Activated CD4-positive, alpha-beta T cell treated with anti-CD3 and anti-CD28 coated beads, Interleukin-2, amount 10 ng/mL, durations not matched to agents 7 days and 5 days (primary cell): ENCODE measurements around the gene SLC39A11. TPM values are rescaled to one million over a fixed set of nuclear protein-coding genes. Genes with fewer than 3 reads are reported as not detected.

Experiments used
- CTCF ChIA-PET: fragments of 350-600 bp; sonication (Branson Sonifier 250); formaldehyde crosslinking; loops from one replicate; lab custom pipeline; 2021; ENCODE audit warnings: antibody characterized with exemption; lab: Charles Lee
- POLR2A ChIA-PET: fragments of 350-600 bp; sonication (Branson Sonifier 250); formaldehyde crosslinking; loops from one replicate; lab custom pipeline; 2021; ENCODE audit warnings: antibody characterized with exemption; lab: Charles Lee
- DNase-seq: peaks from one replicate; pipeline ENCODE4 v3.0.0-alpha.2; 2020
- H3K27ac Mint-ChIP-seq: one replicate; pipeline ENCODE4 v1.8.0; 2021; ENCODE audit warnings: mild to moderate bottlenecking, moderate library complexity, mixed read lengths
- H3K27me3 Mint-ChIP-seq: one replicate; pipeline ENCODE4 v1.8.0; 2021; ENCODE audit warnings: mixed read lengths
- H3K36me3 Mint-ChIP-seq: one replicate; pipeline ENCODE4 v1.8.0; 2021; ENCODE audit warnings: low read depth, mixed read lengths
- H3K4me1 Mint-ChIP-seq: one replicate; pipeline ENCODE4 v1.8.0; 2021; ENCODE audit warnings: mixed read lengths
- H3K4me3 Mint-ChIP-seq: one replicate; pipeline ENCODE4 v1.8.0; 2021; ENCODE audit warnings: mild to moderate bottlenecking, moderate library complexity, mixed read lengths
- H3K9me3 Mint-ChIP-seq: one replicate; pipeline ENCODE4 v1.8.0; 2021; ENCODE audit warnings: mixed read lengths
- total RNA-seq, 2 experiments: library from RNA; stranded (reverse); gene quantifications; one replicate each; pipeline ENCODE4 v1.2.3, GENCODE V29; 2021

Gene SLC39A11
- total RNA-seq, 2 experiments from 2014 or later: 19.5 to 23.4 TPM

DNA sequence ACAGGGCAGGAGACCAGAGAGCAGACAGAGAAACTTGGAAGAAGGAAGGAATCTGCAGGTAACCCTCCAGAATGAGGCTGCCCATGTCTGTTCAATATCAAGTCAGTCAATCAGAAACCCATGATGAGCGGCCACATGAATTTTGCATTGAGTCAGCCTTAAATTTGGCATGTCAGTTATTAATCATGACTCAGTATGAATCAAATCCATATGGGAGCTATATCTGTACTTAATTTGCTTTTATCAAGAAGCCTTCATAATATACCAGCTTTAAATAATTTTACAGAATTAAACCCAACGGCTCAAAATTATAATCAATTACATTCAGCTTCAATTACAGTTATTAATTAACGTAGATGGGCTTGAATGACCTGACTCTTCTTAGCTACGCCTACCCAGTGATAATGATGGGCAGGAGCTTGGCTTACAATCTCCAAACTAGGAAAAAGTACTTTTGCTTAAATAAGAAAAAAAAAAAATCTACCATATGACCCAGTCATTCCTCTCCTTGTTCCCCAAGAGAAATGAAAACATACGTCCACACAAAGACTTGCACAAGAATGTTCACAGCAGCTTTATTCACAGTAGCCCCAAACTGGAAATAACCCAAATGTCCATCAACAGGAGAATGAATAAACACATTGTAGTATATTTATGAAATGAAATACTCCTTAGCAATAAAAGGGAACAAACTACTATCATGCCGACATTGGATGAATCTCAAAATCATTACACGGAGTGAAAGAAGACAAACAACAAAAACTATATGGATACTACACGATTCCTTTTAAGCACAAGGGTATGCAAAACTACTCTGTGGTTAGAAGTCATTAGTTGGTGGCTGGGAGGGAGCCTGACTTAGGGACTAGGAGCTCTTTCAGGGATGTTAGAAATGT is 48.6 kb downstream of the SLC39A11 start:
- Mint-ChIP-seq H3K4me1 (no peaks in the 10 kb centered on the region), H3K9me3 (peaks cover 13% of the 10 kb centered on the region), H3K27ac (no peak overlapping the region), H3K4me3 (no peak overlapping the region), H3K27me3 (no peaks in the 10 kb centered on the region), H3K36me3 (peaks cover 12% of the 10 kb centered on the region)
- no peak for DNase-seq
- ChIA-PET CTCF (interaction anchor here (0.8 to 1.4 kb wide), 3 partner anchors 58 to 197 kb away, joined by 3 to 4 read pairs (median 3); no protein-coding TSS in a partner anchor), POLR2A (no interaction called here)

DNA sequence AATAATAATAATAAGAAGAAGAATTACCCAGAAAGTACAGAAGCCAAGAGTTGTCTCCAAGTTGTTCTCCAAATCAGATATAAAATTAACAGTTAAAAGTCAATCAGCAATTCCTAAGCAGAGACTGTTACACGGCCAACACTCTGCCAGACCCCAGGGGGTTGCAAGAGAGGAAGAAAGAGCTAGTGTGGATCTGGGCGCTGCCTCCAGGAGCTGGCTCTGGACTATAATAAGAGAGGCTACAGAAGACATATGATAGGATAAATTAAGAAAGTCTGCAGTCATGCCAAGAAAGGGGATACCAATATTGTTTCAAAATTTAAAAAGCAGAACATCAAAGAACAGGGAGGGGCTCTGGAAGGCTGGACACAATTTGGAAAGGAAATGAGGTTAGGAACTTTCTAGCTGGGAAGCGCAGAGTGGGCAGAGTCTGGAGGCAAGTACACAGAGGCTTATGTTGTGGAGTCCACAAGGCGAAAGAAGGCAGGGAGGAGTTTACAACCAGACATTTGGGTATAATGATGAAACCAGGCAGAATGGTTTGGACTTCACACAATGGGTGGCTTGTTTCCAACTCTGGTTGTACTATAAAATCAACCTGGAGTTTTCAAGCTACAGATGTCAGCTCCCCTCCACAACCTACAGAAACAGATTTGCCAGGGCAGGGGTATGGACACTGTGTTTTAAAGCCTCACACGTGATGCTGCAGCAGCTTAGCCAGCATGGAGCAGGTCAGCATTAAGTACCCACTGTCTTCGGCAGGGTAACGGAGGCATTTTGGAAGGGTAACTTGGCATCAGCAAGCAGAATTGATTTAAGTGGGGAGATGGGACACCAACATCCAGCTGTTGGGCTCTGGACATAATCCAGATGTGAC is 49.4 kb downstream of the SLC39A11 start:
- POLR2A ChIA-PET: no interaction called here
- H3K4me3 Mint-ChIP-seq: no peak overlapping the region

DNA sequence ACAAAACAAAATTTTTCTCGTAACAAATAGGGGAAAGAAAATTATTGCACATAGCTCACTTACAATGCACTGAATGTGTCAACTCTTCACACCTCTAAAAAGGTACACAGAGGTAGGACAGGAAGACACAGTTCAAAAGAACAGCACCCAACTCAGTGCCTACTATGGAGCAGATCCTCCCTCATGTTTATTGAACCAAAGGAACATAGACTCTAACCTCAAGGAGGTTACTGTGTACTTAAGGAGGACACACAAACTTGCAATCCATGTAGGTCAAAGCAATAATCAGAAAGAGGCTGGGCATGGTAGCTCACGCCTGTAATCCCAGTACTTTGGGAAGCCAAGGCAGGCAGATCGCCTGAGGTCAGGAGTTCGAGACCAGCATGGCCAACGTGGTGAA is 50.3 kb downstream of the SLC39A11 start:
- no peak for DNase-seq
- no peaks in the 10 kb centered on the region for H3K27me3 Mint-ChIP-seq
- ChIA-PET CTCF (no interaction called here), POLR2A (no interaction called here)
- H3K36me3 Mint-ChIP-seq: peaks cover 8% of the 10 kb centered on the region
- H3K4me1 Mint-ChIP-seq: no peaks in the 10 kb centered on the region
- no peak overlapping the region for H3K27ac Mint-ChIP-seq
- H3K9me3 Mint-ChIP-seq: peaks cover 13% of the 10 kb centered on the region
- no peak overlapping the region for H3K4me3 Mint-ChIP-seq

More for the DNA sequence above, 49.4 kb downstream of the SLC39A11 start:
- DNase-seq: no peak
- Mint-ChIP-seq H3K9me3 (peaks cover 13% of the 10 kb centered on the region), H3K4me1 (no peaks in the 10 kb centered on the region), H3K27ac (no peak overlapping the region), H3K27me3 (no peaks in the 10 kb centered on the region), H3K36me3 (peaks cover 10% of the 10 kb centered on the region)
- CTCF ChIA-PET: interaction anchor here (1.4 kb wide), 1 partner anchor 57 kb away, joined by 4 read pairs; no protein-coding TSS in a partner anchor

DNA sequence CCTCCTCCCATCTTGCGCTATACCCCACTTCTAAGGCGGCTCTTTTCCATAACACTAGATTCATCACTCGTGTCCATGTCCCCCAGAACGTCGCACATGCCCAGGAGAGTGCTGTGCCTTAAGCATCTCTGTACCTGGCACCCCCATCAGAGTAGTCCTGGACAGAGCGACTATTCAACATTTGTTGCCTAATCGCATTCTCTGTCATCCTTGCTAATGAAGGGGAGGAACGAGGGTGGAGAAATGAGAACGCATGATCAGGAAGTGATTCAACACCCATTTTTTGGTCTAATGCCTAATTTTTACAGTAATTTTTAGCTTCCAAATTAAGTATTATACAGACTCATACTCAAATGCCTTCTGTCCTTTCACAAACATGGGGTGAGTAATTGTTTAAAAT is 53.2 kb downstream of the SLC39A11 start:
- H3K4me3 Mint-ChIP-seq: no peak overlapping the region
- ChIA-PET CTCF (no interaction called here), POLR2A (no interaction called here)
- H3K4me1 Mint-ChIP-seq: no peaks in the 10 kb centered on the region
- H3K27me3 Mint-ChIP-seq: no peaks in the 10 kb centered on the region
- peaks cover 9% of the 10 kb centered on the region for H3K36me3 Mint-ChIP-seq
- no peak for DNase-seq
- peaks cover 13% of the 10 kb centered on the region for H3K9me3 Mint-ChIP-seq
- no peak overlapping the region for H3K27ac Mint-ChIP-seq

DNA sequence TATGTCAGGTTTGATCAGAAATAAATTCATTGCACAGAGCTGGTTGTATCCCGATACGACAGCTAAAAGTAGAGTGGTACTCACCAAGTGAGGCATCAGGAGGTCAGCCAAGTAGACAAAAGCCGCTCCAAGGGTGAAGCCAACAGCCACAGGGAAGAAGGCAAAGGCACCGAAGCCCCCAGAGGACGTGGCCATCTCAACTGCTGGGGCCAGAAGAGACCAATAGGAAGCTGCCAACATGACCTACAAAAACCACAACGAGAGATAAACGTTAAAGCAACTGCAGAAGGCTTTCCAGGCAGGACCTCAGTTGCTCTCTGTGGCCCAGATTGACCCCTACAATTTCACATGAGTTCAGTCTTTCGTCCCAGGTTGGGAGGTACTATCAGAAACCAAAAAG is 61.0 kb downstream of the SLC39A11 start:
- POLR2A ChIA-PET: no interaction called here
- H3K4me1 Mint-ChIP-seq: no peaks in the 10 kb centered on the region
- peaks cover 6% of the 10 kb centered on the region for H3K36me3 Mint-ChIP-seq
- H3K27ac Mint-ChIP-seq: no peak overlapping the region
- H3K9me3 Mint-ChIP-seq: no peaks in the 10 kb centered on the region
- CTCF ChIA-PET: interaction anchor here (0.6 kb wide), 1 partner anchor 1958 kb away, joined by 3 read pairs; no protein-coding TSS in a partner anchor
- no peak for DNase-seq
- no peaks in the 10 kb centered on the region for H3K27me3 Mint-ChIP-seq
- no peak overlapping the region for H3K4me3 Mint-ChIP-seq

- Mint-ChIP-seq H3K4me1 (no peaks in the 10 kb centered on the region), H3K4me3 (no peak overlapping the region)
These were observed 61.5 kb downstream of the SLC39A11 start for GRCh38 chr17:73030995-73031394.

GRCh38 chr17:73030501-73030921 is 62.0 kb downstream of the SLC39A11 start:
- ChIA-PET CTCF (interaction anchor here (0.6 kb wide), 1 partner anchor 156 kb away, joined by 4 read pairs; no protein-coding TSS in a partner anchor), POLR2A (no interaction called here)
- no peaks in the 10 kb centered on the region for H3K9me3 Mint-ChIP-seq
- H3K27ac Mint-ChIP-seq: no peak overlapping the region
- no peaks in the 10 kb centered on the region for H3K27me3 Mint-ChIP-seq
- no peak for DNase-seq
- no peak overlapping the region for H3K4me3 Mint-ChIP-seq
- no peaks in the 10 kb centered on the region for H3K4me1 Mint-ChIP-seq
- peaks cover 6% of the 10 kb centered on the region for H3K36me3 Mint-ChIP-seq

More at GRCh38 chr17:73030995-73031394, 61.5 kb downstream of the SLC39A11 start:
- H3K27me3 Mint-ChIP-seq: no peaks in the 10 kb centered on the region
- H3K9me3 Mint-ChIP-seq: no peaks in the 10 kb centered on the region
- POLR2A ChIA-PET: no interaction called here
- H3K27ac Mint-ChIP-seq: no peak overlapping the region
- CTCF ChIA-PET: interaction anchor here (0.6 kb wide), 1 partner anchor 156 kb away, joined by 4 read pairs; no protein-coding TSS in a partner anchor
- no peak for DNase-seq
- H3K36me3 Mint-ChIP-seq: peaks cover 6% of the 10 kb centered on the region

GRCh38 chr17:73029991-73030390 is 62.5 kb downstream of the SLC39A11 start:
- H3K4me1 Mint-ChIP-seq: no peaks in the 10 kb centered on the region
- no peak overlapping the region for H3K4me3 Mint-ChIP-seq
- no peak overlapping the region for H3K27ac Mint-ChIP-seq
- POLR2A ChIA-PET: no interaction called here
- no peaks in the 10 kb centered on the region for H3K9me3 Mint-ChIP-seq
- no peak for DNase-seq
- CTCF ChIA-PET: no interaction called here
- H3K27me3 Mint-ChIP-seq: no peaks in the 10 kb centered on the region
- peaks cover 6% of the 10 kb centered on the region for H3K36me3 Mint-ChIP-seq

GRCh38 chr17:73029021-73029420 is 63.5 kb downstream of the SLC39A11 start:
- Mint-ChIP-seq H3K4me1 (no peaks in the 10 kb centered on the region), H3K4me3 (no peak overlapping the region), H3K27ac (no peak overlapping the region), H3K27me3 (no peaks in the 10 kb centered on the region), H3K36me3 (peaks cover 5% of the 10 kb centered on the region), H3K9me3 (peaks cover under 1% of the 10 kb centered on the region)
- POLR2A ChIA-PET: no interaction called here
- CTCF ChIA-PET: no interaction called here
- DNase-seq: no peak

DNA sequence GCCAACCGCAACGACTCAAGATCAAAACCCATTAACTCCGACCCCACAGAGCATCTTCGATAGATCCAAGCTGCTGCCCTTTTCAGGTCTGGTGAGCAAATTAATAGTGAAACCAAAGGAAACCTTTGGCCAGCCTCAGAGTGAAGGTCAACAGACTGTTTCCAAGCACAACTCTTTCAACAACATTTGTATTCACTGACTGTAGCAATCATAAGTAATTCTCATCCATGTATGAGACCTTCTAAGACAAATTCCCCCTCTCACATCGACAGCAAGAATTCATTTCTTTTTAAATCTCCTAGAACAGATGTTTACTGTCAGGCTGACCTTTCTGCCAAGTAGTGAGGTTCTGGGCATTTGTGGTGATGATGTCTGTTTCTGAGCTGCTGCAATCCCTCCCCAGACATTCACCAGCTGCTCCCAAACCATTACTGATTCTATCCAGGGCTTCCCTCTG is 64.2 kb downstream of the SLC39A11 start:
- Mint-ChIP-seq H3K27me3 (no peaks in the 10 kb centered on the region), H3K4me3 (no peak overlapping the region), H3K27ac (no peak overlapping the region), H3K4me1 (no peaks in the 10 kb centered on the region), H3K36me3 (peaks cover 5% of the 10 kb centered on the region), H3K9me3 (peaks cover 4% of the 10 kb centered on the region)
- ChIA-PET POLR2A (no interaction called here), CTCF (interaction anchor here (0.6 kb wide), 1 partner anchor 15 kb away, joined by 3 read pairs; no protein-coding TSS in a partner anchor)
- no peak for DNase-seq

DNA sequence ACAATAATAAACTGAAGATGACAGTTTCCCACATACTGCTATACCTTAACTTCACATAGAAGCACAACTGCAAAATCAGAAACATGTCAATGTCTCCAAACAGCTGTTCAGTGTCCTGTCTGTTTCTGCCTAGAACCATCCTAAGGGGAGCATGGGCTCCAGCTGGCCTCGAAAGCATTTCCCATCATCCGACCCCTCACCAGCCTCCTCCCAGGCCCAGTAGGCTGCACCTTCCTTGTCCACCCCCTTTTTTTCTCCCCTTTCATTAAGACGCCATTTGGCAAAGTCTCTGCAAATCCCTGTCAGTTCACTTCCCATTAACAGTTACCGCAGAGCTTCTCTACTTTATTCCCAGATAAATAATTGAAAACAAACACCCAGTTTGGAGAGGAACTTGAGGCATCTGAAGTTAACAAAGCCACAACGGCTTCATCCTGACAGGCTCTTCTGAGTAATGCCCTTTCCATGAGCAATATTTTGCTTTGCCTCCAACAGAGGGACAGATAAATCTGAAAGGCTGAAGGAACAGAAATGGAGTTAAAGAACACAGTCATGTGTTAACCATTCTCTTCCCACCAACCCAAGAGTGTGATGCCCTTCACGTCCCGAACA is 65.3 kb downstream of the SLC39A11 start:
- ChIA-PET CTCF (no interaction called here), POLR2A (no interaction called here)
- no peak overlapping the region for H3K4me3 Mint-ChIP-seq
- H3K9me3 Mint-ChIP-seq: peaks cover 9% of the 10 kb centered on the region
- no peak for DNase-seq
- peaks cover 5% of the 10 kb centered on the region for H3K36me3 Mint-ChIP-seq
- H3K27me3 Mint-ChIP-seq: no peaks in the 10 kb centered on the region
- H3K27ac Mint-ChIP-seq: no peak overlapping the region
- H3K4me1 Mint-ChIP-seq: peaks cover 4% of the 10 kb centered on the region

DNA sequence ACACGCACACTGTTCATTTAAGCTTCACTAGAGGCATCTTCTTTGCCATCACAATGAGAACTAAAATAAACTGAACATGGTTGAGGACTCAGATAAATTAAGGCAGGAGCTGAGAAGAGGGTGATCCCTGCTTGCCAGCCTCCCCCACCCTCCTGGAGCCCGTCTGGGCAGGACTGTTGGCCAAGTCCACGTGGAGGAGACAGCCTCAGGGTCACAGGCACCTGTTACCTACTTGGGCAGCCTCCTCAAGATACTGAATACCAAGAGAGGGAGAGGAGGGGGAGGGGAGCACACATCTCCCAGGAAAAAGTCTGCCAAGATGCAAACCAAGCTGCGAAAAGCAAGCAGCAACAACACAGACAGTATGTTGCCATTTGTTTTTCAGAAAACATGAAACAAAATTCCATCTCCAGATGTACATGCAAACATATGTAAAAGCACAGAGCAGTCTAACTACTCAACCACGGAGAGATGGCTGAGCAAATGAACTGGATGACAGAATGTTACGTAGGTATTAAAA is 67.4 kb downstream of the SLC39A11 start:
- POLR2A ChIA-PET: no interaction called here
- no peak for DNase-seq

More for the DNA sequence above, 67.4 kb downstream of the SLC39A11 start:
- H3K9me3 Mint-ChIP-seq: peaks cover 16% of the 10 kb centered on the region
- no peaks in the 10 kb centered on the region for H3K36me3 Mint-ChIP-seq
- CTCF ChIA-PET: no interaction called here
- peaks cover 4% of the 10 kb centered on the region for H3K4me1 Mint-ChIP-seq
- no peak overlapping the region for H3K4me3 Mint-ChIP-seq
- no peaks in the 10 kb centered on the region for H3K27me3 Mint-ChIP-seq
- no peak overlapping the region for H3K27ac Mint-ChIP-seq
